ENCODE data around the gene PLVAP. TPM values are rescaled to one million over a fixed set of nuclear protein-coding genes. Genes with fewer than 3 reads are reported as not detected.

PLVAP gene
- total RNA-seq, 1 experiment from 2014 or later = not detected

DNA sequence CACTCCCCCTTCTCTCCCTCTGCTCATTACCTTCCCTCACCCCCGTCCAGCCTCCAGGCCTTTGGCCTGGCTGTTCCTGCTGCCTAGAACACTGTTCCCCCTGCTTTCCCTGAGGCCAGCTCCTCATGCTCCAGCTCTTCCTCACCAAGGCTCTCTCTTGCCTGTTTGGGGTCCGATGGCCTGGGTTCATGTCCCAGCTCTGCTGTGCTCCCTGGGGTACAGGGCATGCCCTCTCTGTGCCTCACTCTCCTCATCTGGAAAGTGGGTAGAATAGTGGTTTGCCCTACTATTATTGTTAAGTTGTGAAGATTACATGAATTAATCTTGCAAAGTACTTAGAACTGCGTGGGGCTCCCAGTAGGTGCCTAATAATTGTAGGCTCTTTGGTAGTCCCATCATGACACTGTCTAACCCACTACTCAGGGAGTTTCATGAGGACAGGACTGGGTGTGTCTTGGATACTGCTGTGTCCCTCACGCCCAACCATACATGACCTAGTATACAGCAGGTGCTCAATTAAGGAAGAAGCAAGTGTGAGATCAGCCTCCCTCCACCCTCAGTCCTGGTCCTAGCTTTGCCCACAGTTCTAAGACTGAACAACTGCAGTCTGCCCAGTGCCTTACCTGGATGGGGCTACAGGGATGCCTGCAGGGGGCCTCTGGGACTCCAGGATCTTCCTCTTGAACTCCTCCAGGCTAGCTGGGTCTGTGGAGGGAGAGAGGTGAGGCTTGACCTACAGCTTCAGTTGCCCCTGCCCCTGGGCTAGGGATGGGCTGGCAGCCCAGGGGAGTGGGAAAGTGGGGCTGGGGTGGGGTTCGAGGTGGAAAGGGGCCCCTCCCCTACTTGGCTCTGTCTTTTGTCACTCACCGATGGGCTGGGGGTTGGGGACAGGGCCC is 17.0 kb downstream of the PLVAP start:
- H3K27ac Mint-ChIP-seq = no peak overlapping the region; a peak in 1 of 7 replicates
- no peak for DNase-seq

More for the DNA sequence above, 17.0 kb downstream of the PLVAP start:
- H3K9ac ChIP-seq (ENCODE audit: extremely low read depth, insufficient read length, low read length) = no peak overlapping the region
- H3K23me2 ChIP-seq (ENCODE audit: insufficient read length, low read depth, low read length, poor library complexity, severe bottlenecking) = no peaks in the 10 kb centered on the region
- H3K18ac ChIP-seq (ENCODE audit: insufficient read length, low read depth, low read length) = no peak overlapping the region
- no peak overlapping the region for H3K56ac ChIP-seq (ENCODE audit: insufficient read length, low read depth, low read length)
- H3K9me3 ChIP-seq (ENCODE audit: control insufficient read depth, low read depth, low read length) = no peaks in the 10 kb centered on the region
- H3K4me2 ChIP-seq (ENCODE audit: insufficient read depth, insufficient read length, low read length) = no peak overlapping the region
- Mint-ChIP-seq H3K9me3 (peaks cover 0 to 3% of the 10 kb centered on the region in 2 experiments; a peak in 1 of 5 replicates), H3K4me1 (no peaks in the 10 kb centered on the region), H3K4me3 (no peak overlapping the region), H3K36me3 (ENCODE audit: insufficient read depth in 1 of 3, low read depth in 3 of 3) (no peaks in the 10 kb centered on the region), H3K27me3 (ENCODE audit: low read depth) (peaks cover 11% of the 10 kb centered on the region)
- no peaks in the 10 kb centered on the region for H3K79me1 ChIP-seq (ENCODE audit: insufficient read depth, low read depth, low read length, poor library complexity, severe bottlenecking)
- H2BK12ac ChIP-seq (ENCODE audit: insufficient read length, low read depth, low read length) = no peak overlapping the region
- H2BK15ac ChIP-seq (ENCODE audit: low read depth, low read length) = no peak overlapping the region
- no peak overlapping the region for H2BK20ac ChIP-seq (ENCODE audit: low read depth, low read length, poor library complexity, severe bottlenecking)
- no peaks in the 10 kb centered on the region for H3K27me3 ChIP-seq (ENCODE audit: insufficient read depth, low read length)
- H2AFZ ChIP-seq (ENCODE audit: low read length) = no peak overlapping the region
- no peak overlapping the region for H4K8ac ChIP-seq (replicated peaks; ENCODE audit: insufficient read length, low read depth, low read length)
- H2BK5ac ChIP-seq (ENCODE audit: insufficient read length, low read length) = no peak overlapping the region
- no peak overlapping the region for H3K4ac ChIP-seq (ENCODE audit: low read depth, low read length)
- no peaks in the 10 kb centered on the region for H3K4me1 ChIP-seq (ENCODE audit: insufficient read depth, low read length)
- WGBS (ENCODE audit: extremely low coverage, insufficient read length, low lambda C conversion rate) = no CpG with 5 or more reads among the region's 6 CpGs
- H2BK120ac ChIP-seq (ENCODE audit: low read depth, low read length, poor library complexity, severe bottlenecking) = no peak overlapping the region
- H4K5ac ChIP-seq (ENCODE audit: insufficient read length, low read depth, low read length) = no peak overlapping the region
- H3T11ph ChIP-seq (ENCODE audit: low read length) = no peak overlapping the region
- no peak overlapping the region for H3K23ac ChIP-seq (ENCODE audit: insufficient read length, low read depth, low read length)
- no peaks in the 10 kb centered on the region for H3K79me2 ChIP-seq (ENCODE audit: insufficient read depth, low read length)
- H2AK5ac ChIP-seq (ENCODE audit: insufficient read length, low read length) = no peak overlapping the region
- no peak for TF ChIP-seq CTCF (conservative IDR thresholded peaks at IDR 0.05)
- no peak overlapping the region for H4K91ac ChIP-seq (ENCODE audit: insufficient read length, low read depth, low read length)
- no peaks in the 10 kb centered on the region for H4K20me1 ChIP-seq (ENCODE audit: control insufficient read depth, insufficient read depth, insufficient read length)
- no peak overlapping the region for H3K27ac ChIP-seq (ENCODE audit: insufficient read length, low read depth, low read length)
- H3K14ac ChIP-seq (ENCODE audit: insufficient read depth, low read length) = no peak overlapping the region; the same call in 1 of the 2 replicates
